NCI-H1105 treated with DMSO at 0.1 percent for 48 hours (cell line): ENCODE data around the gene ERBB4.

Source experiments
- DNase-seq: peaks from one replicate; lab custom pipeline; 2025; lab: John Stamatoyannopoulos, UW

ERBB4 gene

GRCh38 chr2:212007972-212008371 is 530.6 kb downstream of the ERBB4 start:
- no peak for DNase-seq

- peak; percentile 30 for DNase-seq
Observed at GRCh38 chr2:212005085-212005671, 533.4 kb downstream of the ERBB4 start.

DNA sequence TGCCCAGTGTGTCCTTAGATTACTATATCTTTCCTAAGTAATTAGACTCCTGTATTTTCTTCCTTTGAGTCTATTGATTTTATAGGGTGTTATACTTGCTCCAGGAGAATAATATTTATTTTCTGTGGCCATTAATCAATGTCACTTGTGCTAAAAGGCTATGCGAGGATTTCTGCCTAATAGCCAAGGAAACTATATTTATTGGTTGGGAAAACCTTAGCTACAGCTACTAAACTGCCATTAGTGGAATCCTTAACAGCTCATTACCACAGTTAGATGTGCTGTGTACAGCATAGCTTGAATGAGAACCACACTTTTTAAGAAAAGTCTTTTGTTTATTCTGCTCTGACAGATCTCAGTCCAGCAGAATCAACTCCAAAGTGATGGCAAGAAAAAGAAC is 537.3 kb downstream of the ERBB4 start:
- DNase-seq, result no peak

- DNase-seq, result no peak
Observed at GRCh38 chr2:211996857-211997256, 541.7 kb downstream of the ERBB4 start.

- DNase-seq, result no peak
Observed at GRCh38 chr2:211994806-211995205, 543.8 kb downstream of the ERBB4 start.

- DNase-seq, result no peak
Observed at GRCh38 chr2:211990335-211990734, 548.3 kb downstream of the ERBB4 start.

- no peak for DNase-seq
Observed at GRCh38 chr2:211986313-211986712, 552.3 kb downstream of the ERBB4 start.

- DNase-seq, result no peak
Observed at GRCh38 chr2:211985393-211985792, 553.2 kb downstream of the ERBB4 start.

GRCh38 chr2:211982162-211982561 is 556.4 kb downstream of the ERBB4 start:
- no peak for DNase-seq

DNA sequence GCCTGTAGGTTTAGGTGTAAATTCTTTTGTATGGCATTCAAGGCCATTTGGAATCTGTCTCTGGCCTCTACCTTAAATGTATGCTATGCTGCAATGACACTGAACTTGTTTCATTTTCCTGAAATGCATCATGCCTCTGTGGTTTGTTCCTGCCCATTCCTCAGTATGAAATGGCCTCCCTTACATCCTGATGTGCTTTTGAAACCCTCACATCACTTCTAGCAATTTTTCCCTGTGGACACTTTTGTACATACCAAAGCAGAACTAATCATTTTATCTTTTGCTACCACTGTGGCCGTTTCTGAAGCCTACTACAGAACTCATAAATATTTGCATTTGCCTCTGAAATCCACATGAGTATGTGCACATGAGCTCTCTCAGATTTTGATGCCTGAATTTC is 557.2 kb downstream of the ERBB4 start:
- DNase-seq, result no peak

GRCh38 chr2:211976076-211976475 is 562.5 kb downstream of the ERBB4 start:
- DNase-seq, result no peak

DNA sequence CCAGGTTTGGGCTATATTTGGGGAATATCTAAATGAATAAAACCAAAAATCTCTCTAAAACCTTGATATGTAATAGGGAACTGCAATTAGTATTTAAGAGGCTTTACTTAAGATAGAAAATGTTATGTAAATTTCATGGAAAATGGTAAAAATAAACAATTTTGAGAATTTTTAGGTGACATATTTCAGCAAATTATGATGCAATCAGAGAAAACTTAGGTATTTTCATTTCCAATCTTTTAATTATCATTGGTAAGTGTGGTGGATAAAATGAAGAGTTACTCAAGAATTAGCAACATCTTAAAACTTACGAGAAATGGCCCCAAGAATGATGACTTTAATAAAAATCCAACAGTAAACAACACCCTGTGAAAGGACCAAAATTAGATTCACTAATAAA is 571.4 kb downstream of the ERBB4 start:
- no peak for DNase-seq

DNA sequence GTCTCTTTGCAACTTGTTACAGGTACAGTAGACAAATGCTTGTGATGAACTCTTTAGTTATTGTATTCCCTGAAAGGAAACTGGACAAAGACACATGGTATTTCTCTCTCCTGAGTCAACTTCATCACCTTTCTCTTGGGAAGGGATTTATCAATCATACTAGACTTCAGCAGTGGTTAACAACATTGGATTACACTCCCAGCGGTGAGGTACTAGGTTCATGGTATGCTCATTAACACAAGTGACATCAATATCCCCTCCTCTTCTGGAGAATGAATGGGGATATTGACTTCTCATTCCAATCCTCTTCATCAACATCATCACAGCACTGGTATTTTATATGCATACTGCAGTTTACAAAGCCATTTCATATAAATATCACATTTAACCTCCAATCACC is 574.6 kb downstream of the ERBB4 start:
- DNase-seq, result no peak

- DNase-seq, result peak; percentile 3
Observed at GRCh38 chr2:211957799-211958198, 580.8 kb downstream of the ERBB4 start.

DNA sequence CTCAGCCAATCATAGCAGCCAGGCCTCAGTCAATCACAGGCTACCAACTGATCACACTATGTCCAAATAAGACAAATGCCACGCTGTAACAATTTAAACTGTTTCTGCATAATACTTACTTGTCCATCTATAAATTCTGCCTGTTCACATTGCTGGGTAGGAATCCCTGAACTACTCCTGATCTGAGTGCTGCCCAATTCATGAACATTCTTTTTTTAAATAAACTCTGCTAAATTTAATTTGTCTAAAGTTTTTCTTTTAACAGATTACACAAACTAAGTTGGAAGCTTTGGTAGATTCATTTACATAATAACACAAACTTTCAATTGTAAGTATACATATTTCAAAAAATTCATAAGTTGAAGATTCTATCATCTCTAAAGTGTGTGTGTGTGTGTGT is 583.0 kb downstream of the ERBB4 start:
- DNase-seq, result no peak

DNA sequence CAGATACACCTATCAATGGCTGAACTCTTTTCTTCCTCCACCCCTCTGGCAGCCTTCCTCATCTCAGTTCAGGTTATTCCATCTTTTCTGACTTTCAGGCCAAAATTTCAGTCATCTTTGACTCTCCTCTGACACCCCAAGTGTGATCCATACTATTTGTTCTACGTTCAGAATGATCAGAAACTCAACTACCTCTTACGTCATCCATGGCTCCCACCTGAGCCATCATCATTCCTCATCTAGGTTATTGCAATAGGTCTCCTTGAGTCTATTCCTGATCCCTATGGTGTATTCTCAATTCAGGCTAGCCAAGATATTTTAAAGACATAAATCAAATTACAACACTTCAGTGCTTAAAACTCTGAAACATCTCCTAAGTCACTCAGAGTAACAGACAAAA is 589.7 kb downstream of the ERBB4 start:
- DNase-seq, result no peak

GRCh38 chr2:211946960-211947359 is 591.6 kb downstream of the ERBB4 start:
- no peak for DNase-seq

GRCh38 chr2:211944572-211944971 is 594.0 kb downstream of the ERBB4 start:
- DNase-seq, result no peak

GRCh38 chr2:211942153-211942552 is 596.4 kb downstream of the ERBB4 start:
- no peak for DNase-seq

DNA sequence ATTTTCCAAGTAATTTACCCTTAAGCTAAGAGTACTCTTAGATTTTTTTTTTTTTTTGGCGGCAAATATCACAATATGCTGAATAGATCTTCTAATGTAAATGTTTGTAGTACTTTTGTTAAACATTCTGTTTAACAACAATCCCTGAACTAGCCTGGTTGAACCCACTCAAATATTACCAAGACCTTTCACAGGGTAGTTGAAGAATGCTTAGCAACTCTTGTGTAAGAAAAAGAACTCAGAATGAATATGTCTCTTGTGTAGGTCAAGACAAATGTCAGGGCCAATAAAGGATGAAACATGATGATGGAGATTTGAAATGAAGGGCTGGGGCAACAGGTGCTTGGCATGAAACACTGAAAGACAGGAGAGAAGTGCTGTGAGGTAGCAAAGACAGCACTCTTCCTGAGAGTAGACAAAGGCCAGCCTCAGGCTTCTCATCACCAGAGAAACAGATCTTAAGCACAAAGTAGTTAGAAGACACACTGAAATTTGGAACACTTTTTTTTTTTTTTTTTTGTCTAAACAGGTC is 597.3 kb downstream of the ERBB4 start:
- no peak for DNase-seq

- no peak for DNase-seq
Observed at GRCh38 chr2:211939177-211939576, 599.4 kb downstream of the ERBB4 start.

DNA sequence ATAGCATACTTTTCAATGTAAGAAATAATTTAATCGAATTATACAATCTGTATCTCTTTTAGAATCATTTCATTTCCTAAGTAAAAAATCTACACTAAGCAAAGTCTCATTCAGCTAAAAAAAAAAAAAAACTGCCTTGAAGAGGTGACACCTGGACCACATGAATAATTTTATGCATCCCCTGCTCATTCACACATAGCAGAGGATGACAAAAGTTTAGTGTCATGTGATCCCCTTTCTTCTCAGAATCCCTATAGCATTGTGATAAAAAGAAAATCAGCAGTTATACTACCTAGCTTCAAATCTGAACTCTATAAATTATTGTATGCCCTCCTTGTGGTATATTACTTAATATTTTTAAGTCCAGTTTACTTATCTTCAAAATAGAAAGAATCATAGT is 603.8 kb downstream of the ERBB4 start:
- DNase-seq, result no peak

DNA sequence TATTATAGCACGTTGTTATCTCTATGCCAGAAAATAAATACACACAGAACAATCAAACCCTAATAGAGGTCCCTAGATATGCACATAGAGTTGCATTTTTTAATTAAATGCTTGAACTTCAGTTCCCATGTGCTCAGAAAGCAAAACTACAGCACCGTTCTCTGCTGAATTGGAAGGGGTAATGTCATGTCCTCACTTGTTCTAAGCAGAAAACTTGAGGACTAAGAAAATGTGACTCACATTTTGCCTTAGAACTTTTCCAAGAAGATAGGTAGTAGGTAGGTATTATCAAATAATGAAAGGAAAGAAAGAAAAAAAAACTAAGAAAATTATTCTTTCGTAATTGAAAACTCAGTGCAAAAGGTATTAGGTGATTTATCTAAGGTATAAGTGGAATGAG is 607.3 kb downstream of the ERBB4 start:
- no peak for DNase-seq

DNA sequence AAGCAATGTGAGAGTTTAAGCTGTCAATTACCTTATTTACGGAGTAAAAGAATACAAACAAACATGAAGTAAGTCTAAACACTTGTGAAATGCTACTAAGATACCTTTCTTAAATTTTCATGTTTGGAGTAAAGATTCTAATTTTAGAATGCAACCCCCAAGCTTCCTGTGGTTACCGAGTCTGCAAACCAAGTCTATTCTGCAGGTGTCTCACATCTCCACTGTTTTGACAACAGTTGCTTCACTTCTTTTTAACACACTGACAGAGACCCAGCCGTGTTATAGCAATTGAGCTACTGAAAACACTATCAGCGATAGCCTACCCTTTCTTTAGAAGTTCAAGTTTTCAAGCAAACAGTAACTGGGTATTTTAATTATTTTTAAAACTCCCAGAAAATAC is 608.3 kb downstream of the ERBB4 start:
- no peak for DNase-seq

DNA sequence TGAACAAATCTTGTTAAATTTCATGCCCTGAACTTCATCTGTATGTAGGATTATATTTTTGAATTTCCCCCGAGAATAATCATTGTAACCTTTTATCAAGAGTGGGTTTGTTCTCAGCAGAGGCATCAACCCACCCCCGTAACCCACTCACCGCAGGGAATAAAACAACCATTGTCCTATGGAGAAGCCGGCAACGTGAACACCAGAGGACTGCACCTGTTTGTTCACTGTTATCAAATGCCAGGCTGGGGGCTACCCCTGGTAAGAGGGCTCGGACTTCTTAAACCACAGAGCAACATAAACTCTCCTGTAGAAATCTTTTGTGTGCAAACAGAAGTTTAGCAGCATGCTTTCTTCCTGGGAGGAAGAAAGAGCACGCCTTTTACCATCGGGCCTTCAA is 610.4 kb downstream of the ERBB4 start:
- no peak for DNase-seq
